IgD-negative memory B cell (primary cell): Measurements from ENCODE around the gene SLC35A5. TPM values are rescaled to one million over a fixed set of nuclear protein-coding genes. Genes with fewer than 3 reads are reported as not detected.

Source experiments
- H3K27ac Mint-ChIP-seq, 3 donors: one replicate each; pipeline ENCODE4 v1.8.0; 2020 to 2022; ENCODE audit warnings: mild to moderate bottlenecking in 3 of 3, mixed read lengths in 3 of 3, moderate library complexity in 1 of 3
- H3K27me3 Mint-ChIP-seq: one replicate; pipeline ENCODE4 v1.8.0; 2021; ENCODE audit warnings: mixed read lengths
- H3K36me3 Mint-ChIP-seq: one replicate; pipeline ENCODE4 v1.8.0; 2020; ENCODE audit warnings: mild to moderate bottlenecking, mixed read lengths
- H3K4me1 Mint-ChIP-seq, 3 donors: one replicate each; pipeline ENCODE4 v1.8.0; 2020 to 2022; ENCODE audit warnings: mixed read lengths in 3 of 3, mild to moderate bottlenecking in 1 of 3
- H3K4me3 Mint-ChIP-seq, 4 donors: one replicate each; pipeline ENCODE4 v1.8.0; 2020 to 2022; ENCODE audit warnings: mild to moderate bottlenecking in 4 of 4, mixed read lengths in 4 of 4, moderate library complexity in 3 of 4
- H3K9me3 Mint-ChIP-seq, 3 donors: one replicate each; pipeline ENCODE4 v1.8.0; 2020 to 2021; ENCODE audit warnings: mixed read lengths in 3 of 3, mild to moderate bottlenecking in 1 of 3
- polyA plus RNA-seq: library from polyadenylated mRNA; unstranded; fragments of 300-500 nt; fragmentation: Illumina TruSeq; gene quantifications from one replicate; pipeline ENCODE4 v1.2.3, GENCODE V29; 2021

Gene SLC35A5
- polyA plus RNA-seq, 1 donor from 2014 or later, result 28.0 TPM

- Mint-ChIP-seq H3K4me1 (no peaks in the 10 kb centered on the region), H3K9me3 (no peaks in the 10 kb centered on the region), H3K27me3 (no peaks in the 10 kb centered on the region), H3K36me3 (peaks cover 3% of the 10 kb centered on the region), H3K4me3 (no peak overlapping the region), H3K27ac (no peak overlapping the region)
Measured at GRCh38 chr3:112627419-112627818, 65.6 kb downstream of the SLC35A5 start.

GRCh38 chr3:112627919-112628466 lies 66.1 kb downstream of the SLC35A5 start:
- Mint-ChIP-seq H3K4me1 (no peaks in the 10 kb centered on the region), H3K9me3 (no peaks in the 10 kb centered on the region), H3K27me3 (no peaks in the 10 kb centered on the region), H3K36me3 (peaks cover 3% of the 10 kb centered on the region), H3K4me3 (no peak overlapping the region), H3K27ac (no peak overlapping the region)

- Mint-ChIP-seq H3K27me3 (no peaks in the 10 kb centered on the region), H3K4me3 (no peak overlapping the region), H3K27ac (peak overlapping the region in 1 of 3 donors; percentile 2), H3K9me3 (no peaks in the 10 kb centered on the region), H3K4me1 (no peaks in the 10 kb centered on the region), H3K36me3 (peaks cover 1% of the 10 kb centered on the region)
Measured at GRCh38 chr3:112629425-112629824, 67.6 kb downstream of the SLC35A5 start.

DNA sequence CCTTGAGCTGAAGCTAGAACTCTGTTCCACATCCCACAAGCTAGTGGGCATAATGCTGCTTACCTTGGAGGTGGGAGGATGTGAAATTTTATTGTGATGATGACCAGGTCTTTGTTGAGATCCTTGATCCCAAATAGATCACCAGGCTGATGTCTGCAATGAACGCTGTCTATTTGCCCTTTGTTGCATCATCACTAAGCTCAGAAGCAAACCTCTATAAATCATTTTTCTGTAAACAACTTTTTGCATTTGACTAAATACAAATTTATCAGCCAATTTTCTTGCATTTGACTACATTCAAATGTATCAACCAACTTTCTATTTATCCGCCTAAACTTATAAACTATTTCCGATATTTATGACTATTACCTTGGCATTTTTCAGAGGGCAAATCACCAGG lies 69.4 kb downstream of the SLC35A5 start:
- Mint-ChIP-seq H3K4me1 (peaks cover 0 to 4% (median 2%) of the 10 kb centered on the region in 3 donors), H3K9me3 (no peaks in the 10 kb centered on the region), H3K27ac (no peak overlapping the region), H3K36me3 (peaks cover 1% of the 10 kb centered on the region), H3K4me3 (no peak overlapping the region), H3K27me3 (no peaks in the 10 kb centered on the region)

DNA sequence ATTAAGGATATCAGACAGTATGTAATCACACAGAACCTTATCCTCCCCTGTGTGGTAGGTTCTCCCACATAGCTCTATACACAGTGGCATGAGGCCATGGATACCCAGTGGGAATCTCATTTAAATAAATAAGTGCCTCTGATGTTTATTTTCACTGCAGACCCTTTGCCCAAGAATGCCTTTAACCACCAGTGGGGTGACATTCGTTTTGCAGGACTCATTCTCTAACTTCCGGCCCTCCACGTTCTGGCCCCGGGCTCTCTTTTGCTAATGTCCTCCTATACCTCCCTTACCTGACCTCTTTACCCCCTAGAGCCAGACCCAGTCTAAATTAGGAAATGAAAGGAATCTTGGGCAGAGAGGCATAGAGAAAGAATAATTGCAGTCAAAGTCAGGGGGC lies 70.8 kb downstream of the SLC35A5 start:
- Mint-ChIP-seq H3K27ac (no peak overlapping the region), H3K36me3 (peaks cover 1% of the 10 kb centered on the region), H3K9me3 (no peaks in the 10 kb centered on the region), H3K4me1 (peaks cover 0 to 4% (median 2%) of the 10 kb centered on the region in 3 donors), H3K4me3 (no peak overlapping the region), H3K27me3 (no peaks in the 10 kb centered on the region)

DNA sequence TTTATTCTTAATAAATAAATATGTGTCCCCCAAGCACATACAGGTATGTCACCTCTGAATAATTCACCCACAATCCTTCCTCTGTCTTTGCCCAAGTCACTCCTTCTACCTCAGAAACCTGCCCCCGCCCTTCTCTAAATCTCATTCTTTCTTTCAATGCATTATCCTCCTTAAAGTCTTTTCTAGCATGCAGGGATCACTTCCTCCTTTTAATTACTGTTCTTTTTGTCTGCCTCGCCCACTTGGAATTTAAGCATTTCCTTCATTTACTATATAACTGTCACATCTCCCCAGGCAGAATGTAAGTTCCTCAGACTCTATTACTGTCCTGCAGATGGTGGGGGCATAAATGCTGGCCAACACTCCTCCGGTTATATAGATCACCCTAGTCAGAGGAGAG lies 71.3 kb downstream of the SLC35A5 start:
- no peak overlapping the region for H3K27ac Mint-ChIP-seq
- no peaks in the 10 kb centered on the region for H3K27me3 Mint-ChIP-seq
- peaks cover 1% of the 10 kb centered on the region for H3K36me3 Mint-ChIP-seq
- no peak overlapping the region for H3K4me3 Mint-ChIP-seq
- no peaks in the 10 kb centered on the region for H3K9me3 Mint-ChIP-seq
- peaks cover 0 to 4% (median 2%) of the 10 kb centered on the region in 3 donors for H3K4me1 Mint-ChIP-seq

GRCh38 chr3:112633757-112634156 lies 71.9 kb downstream of the SLC35A5 start:
- H3K4me1 Mint-ChIP-seq, result peaks cover 0 to 4% (median 2%) of the 10 kb centered on the region in 3 donors
- H3K9me3 Mint-ChIP-seq, result no peaks in the 10 kb centered on the region
- no peak overlapping the region for H3K27ac Mint-ChIP-seq
- peaks cover 1% of the 10 kb centered on the region for H3K36me3 Mint-ChIP-seq
- H3K27me3 Mint-ChIP-seq, result no peaks in the 10 kb centered on the region
- no peak overlapping the region for H3K4me3 Mint-ChIP-seq

- H3K36me3 Mint-ChIP-seq, result peaks cover 1% of the 10 kb centered on the region
- no peak overlapping the region for H3K27ac Mint-ChIP-seq
- H3K4me1 Mint-ChIP-seq, result peaks cover 0 to 4% (median 2%) of the 10 kb centered on the region in 3 donors
- no peak overlapping the region for H3K4me3 Mint-ChIP-seq
- no peaks in the 10 kb centered on the region for H3K27me3 Mint-ChIP-seq
- no peaks in the 10 kb centered on the region for H3K9me3 Mint-ChIP-seq
Measured at GRCh38 chr3:112634786-112635541, 73.1 kb downstream of the SLC35A5 start.

Other genes starting within 250 kb of the SLC35A5 start
- 40.9 TPM for gene CD200, start 228.9 kb upstream of the SLC35A5 start, polyA plus RNA-seq
- gene BTLA, start 62.6 kb upstream of the SLC35A5 start, polyA plus RNA-seq, result 85.4 TPM
- 61.7 TPM for gene ATG3, start 83 bp upstream of the SLC35A5 start, polyA plus RNA-seq
- gene CCDC80, start 79.1 kb downstream of the SLC35A5 start, polyA plus RNA-seq, result 0.14 TPM